Epithelial cell of esophagus (primary cell): ENCODE measurements around the gene TMEM209.

Source experiments
- DNase-seq: peaks from one replicate; pipeline ENCODE4 v3.0.0; 2010; ENCODE audit warnings: low read depth
- H3K4me3 ChIP-seq: 2 replicates; pipeline ENCODE4 v1.5.1; 2011; ENCODE audit warnings: mild to moderate bottlenecking, low read length, control low read depth
- TF ChIP-seq, protein P1 (sequence below): IDR thresholded peaks from 2 replicates; pipeline ENCODE4 v1.5.1; 2011; ENCODE audit warnings: low read depth, mild to moderate bottlenecking, low read length, control low read depth, inconsistent platforms; ENCODE audit not compliant: insufficient read depth; ENCODE audit errors: missing control alignments

Gene TMEM209

DNA sequence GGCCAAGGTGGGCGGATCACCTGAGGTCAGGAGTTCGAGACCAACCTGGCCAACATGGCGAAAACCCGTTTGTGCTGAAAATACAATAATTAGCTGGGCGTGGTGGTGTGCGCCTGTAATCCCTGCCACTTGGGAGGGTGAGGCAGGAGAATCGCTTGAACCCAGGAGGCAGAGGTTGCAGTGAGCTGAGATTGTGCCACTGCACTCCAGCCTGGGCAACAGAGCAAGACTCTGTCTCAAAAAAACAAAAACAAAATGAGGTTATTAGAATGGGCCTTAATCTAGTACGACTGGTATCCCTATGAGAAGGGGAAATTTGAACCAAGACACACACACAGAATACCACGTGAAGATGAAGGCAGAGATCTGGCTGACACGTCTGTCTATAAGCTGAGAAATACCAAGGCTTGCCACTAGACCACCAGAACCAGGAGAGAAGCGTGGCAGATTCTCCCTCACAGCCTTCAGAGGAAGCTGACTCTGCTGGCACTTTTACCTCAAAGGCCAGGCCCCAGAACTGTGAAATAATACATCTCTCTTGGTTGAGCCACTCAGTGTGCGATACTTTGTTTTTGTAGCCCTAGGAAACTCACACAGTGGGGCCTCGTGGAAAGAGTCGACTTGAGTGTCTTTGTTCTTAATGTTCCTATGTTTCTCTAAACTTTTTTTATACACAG is 59.6 kb downstream of the TMEM209 start:
- TF ChIP-seq, protein P1, sequence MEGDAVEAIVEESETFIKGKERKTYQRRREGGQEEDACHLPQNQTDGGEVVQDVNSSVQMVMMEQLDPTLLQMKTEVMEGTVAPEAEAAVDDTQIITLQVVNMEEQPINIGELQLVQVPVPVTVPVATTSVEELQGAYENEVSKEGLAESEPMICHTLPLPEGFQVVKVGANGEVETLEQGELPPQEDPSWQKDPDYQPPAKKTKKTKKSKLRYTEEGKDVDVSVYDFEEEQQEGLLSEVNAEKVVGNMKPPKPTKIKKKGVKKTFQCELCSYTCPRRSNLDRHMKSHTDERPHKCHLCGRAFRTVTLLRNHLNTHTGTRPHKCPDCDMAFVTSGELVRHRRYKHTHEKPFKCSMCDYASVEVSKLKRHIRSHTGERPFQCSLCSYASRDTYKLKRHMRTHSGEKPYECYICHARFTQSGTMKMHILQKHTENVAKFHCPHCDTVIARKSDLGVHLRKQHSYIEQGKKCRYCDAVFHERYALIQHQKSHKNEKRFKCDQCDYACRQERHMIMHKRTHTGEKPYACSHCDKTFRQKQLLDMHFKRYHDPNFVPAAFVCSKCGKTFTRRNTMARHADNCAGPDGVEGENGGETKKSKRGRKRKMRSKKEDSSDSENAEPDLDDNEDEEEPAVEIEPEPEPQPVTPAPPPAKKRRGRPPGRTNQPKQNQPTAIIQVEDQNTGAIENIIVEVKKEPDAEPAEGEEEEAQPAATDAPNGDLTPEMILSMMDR = no peak
- no peak for DNase-seq
- H3K4me3 ChIP-seq = no peak overlapping the region

DNA sequence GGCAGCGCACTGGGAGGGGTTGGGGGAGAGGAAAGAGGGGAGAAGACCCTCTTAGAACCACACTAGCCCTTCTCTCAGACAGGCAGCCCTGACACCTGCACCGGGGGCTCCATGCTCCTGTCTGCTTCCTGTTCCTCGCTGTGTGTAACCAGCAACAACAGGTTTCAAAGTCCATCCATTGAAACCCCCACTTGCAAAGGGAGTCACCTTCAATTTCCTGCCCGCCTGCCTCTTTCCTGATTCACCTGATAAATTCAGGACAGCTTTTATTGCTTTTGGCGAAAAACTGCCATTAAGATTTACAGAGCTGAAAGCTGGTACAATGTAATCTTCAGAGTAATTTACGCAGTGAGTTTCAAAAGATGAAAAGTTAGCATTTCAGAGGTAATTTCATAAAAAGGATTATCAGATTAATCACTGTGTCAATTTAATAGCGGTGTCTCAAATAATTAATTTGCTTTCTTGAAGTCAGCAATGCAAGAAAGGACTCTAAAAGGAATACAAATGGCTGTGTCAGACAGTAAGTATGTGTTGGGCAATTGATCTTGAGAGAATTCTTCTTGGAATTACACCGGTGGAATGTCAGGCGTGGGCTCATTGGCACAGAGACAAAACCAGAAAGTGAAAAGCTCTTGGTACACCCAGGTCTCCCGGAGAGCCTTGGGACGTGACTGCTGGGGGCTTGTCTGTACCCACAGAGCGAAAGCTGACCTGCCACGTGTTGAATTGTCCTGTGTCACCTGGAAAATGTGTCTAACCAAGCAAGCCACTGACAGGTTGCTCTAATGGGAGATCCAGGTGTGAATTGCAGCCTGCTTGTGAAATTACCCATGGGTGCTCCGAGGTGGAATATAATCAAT is 60.7 kb downstream of the TMEM209 start:
- no peak overlapping the region for H3K4me3 ChIP-seq
- DNase-seq = peak; percentile 46
- TF ChIP-seq, protein P1 = no peak

DNA sequence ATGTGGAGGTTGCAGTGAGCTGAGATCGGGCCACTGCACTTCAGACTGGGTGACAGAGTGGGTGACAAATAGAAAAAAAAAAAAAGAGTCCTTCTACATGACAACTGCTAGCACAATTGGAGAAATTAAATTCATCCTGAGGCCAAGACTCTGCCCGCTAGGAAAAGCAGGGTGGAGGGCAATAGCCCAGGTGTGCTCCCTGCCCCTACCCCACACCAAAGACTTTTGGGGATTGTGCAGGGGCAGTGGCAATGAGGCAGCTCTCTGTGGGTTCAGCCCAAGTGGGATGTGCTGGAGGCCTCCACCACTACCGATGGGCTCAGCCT is 61.3 kb downstream of the TMEM209 start:
- H3K4me3 ChIP-seq = no peak overlapping the region
- no peak for DNase-seq
- TF ChIP-seq, protein P1 = no peak

DNA sequence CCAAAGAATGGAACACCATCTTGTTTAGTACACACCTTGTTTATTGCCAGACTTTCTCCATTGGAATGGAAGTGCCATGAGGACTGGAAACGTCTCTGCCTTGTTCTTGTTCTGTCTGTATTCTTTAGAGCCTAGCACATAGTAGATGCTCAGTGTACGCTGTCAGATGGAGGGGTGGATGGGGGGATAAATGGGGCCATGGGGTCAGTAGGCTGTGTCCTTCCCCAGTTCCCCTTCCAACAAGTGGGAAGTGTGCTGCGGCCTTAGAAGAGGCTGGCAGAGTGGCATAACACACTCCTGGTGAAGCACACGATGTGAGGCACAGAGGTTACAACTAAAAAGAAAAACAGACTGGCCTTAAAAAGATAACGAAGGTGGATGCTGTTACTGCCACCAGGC is 61.9 kb downstream of the TMEM209 start:
- no peak overlapping the region for H3K4me3 ChIP-seq
- DNase-seq = no peak
- TF ChIP-seq, protein P1 = no peak

DNA sequence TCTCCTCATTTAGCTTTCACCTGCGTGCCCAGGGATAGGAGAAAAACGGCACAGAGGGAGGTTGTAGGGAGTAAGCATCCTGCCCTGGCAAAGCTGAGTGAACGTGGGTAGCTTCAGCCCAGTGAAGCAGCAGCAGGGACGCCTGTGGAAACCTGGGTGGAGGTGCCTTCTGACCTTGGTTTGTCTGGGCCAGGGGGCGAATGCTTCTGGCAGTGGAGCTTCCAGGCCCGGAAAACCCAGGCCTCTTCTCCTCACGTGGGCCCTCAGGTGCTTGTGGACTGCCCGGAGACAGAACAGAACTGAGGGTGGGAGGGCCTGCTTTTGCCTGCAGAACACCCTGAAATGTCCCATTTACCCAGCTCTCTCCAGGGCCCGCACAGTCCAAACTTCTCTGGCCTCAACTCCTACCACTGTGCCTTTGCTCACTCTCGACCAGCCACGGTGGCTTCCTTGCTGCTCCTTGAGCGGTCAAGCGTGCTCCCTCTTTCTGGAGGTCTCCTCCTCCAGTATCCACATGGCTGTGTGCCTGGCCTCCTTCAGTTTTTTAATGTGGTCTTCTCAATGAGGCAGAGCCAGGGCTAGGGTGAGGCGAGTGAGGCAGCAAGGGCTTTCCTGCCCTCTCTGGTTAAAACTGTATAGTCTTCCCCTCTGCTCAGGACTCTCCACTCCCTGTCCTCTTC is 62.4 kb downstream of the TMEM209 start:
- TF ChIP-seq, protein P1 = no peak
- DNase-seq = no peak

DNA sequence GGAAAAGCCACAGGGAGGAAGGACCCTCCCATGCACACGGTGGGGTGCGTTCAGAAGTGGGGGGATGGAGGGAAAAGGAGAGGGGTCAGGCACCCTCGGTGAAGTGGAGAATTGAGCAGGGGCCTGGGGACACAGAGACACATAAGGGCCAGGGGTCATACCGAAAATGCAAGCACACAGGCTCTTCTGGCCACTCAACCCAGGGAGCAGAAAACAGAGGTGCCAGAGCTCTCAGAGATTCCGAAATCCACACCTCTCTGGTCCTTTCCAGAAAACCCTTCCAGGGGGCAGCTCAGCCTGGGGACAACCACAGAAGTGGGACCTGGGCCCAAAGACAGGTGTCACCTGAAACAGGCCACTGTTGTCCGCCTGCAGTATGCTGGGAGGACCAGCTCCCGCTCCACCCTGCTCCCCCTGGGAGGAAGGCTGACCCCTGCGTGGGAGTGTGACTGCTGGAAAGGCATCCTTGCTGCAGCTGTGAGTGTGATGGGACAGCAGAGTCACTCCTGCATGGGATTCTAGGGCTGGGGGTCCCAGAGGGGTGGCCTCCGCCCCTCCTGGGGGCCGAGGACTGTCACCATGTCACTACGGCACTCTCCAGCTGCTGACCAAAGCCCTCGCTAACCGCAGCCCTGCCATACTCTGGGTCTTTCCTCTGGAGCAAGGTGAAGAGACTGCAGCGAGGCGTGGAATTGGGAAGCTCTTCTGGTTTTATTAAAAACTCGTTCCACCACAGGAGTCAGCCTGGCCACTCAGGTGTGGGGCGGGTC is 63.1 kb downstream of the TMEM209 start:
- peak overlapping the region; percentile 46 for H3K4me3 ChIP-seq
- no peak for DNase-seq
- TF ChIP-seq, protein P1 = no peak

More for the DNA sequence above, 62.4 kb downstream of the TMEM209 start:
- H3K4me3 ChIP-seq = no peak overlapping the region
